ENCODE measurements around the gene AFF2. TPM values are rescaled to one million over a fixed set of nuclear protein-coding genes. Genes with fewer than 3 reads are reported as not detected.

AFF2 gene
- polyA plus RNA-seq, 1 of the 3 experiments (the other 2 are of a cell fraction): not detected

- TF ChIP-seq TCF12 (IDR thresholded peaks at IDR 0.05) (no peak), RAD21 (IDR thresholded peaks at IDR 0.05; ENCODE audit: low read length) (no peak), YY1 (IDR thresholded peaks at IDR 0.05; ENCODE audit: low read depth) (no peak), FOXM1 (IDR thresholded peaks at IDR 0.05; ENCODE audit: low read depth) (no peak), RCOR1 (IDR thresholded peaks at IDR 0.05; ENCODE audit: low read length) (no peak), FOXJ3 (CRISPR knock-in tag; IDR thresholded peaks at IDR 0.05) (no peak)
These were observed 455.9 kb downstream of the AFF2 start (continued) for GRCh38 chrX:148956352-148956751.

DNA sequence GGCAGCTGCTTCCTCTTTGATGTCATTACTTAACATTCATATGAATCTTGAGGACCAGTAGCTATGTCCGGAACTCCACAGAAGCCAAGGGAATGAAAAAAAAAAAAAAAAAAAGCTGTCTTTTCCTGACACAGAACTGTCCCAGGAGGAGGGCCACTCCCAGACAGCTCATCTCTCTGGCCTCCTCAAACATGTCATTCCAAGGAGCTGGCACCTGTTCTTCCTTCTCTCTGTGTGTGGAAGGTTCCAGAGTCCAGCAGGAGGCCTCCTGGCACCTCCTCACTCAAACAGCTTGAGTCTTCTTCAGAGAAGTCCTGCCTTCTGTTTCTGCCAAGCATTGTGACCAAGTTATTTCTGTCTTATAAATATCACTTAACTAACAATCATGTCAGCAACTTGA is 458.5 kb downstream of the AFF2 start:
- 0% methylated on average over 1 of the region's 1 CpG for WGBS (ENCODE audit: low lambda C conversion rate)
- Histone ChIP-seq H3F3A (replicated peaks; ENCODE audit: insufficient read depth) (no peaks in the 10 kb centered on the region), H3K9me2 (no peaks in the 10 kb centered on the region), H3K9me3 (no peaks in the 10 kb centered on the region), H2AFZ (ENCODE audit: low read depth) (no peak overlapping the region), H3K4me1 (ENCODE audit: control insufficient read depth in 1 of 2, insufficient read depth in 2 of 2, low read depth in 1 of 2, low read length in 1 of 2) (no peaks in the 10 kb centered on the region), H3K4me3 (ENCODE audit: low read depth in 2 of 2, low read length in 1 of 2) (no peak overlapping the region), H3K27ac (ENCODE audit: low read depth in 2 of 2, low read length in 1 of 2) (no peak overlapping the region), H4K20me1 (ENCODE audit: insufficient read depth) (no peaks in the 10 kb centered on the region), H3K36me3 (replicated peaks in 1 of 2; ENCODE audit: control insufficient read depth in 1 of 2, insufficient read depth in 2 of 2, low read length in 1 of 2) (no peaks in the 10 kb centered on the region), H3K9ac (no peak overlapping the region), H3K27me3 (ENCODE audit: insufficient read depth) (no peaks in the 10 kb centered on the region), H3K79me2 (ENCODE audit: insufficient read depth) (no peaks in the 10 kb centered on the region), H3K4me2 (no peak overlapping the region)
- ChIA-PET POLR2A (no interaction called here), CTCF (no interaction called here)
- DNase-seq: no peak
- no peak for TF ChIP-seq USF1 (IDR thresholded peaks at IDR 0.05; ENCODE audit: borderline replicate concordance, low read depth)

DNA sequence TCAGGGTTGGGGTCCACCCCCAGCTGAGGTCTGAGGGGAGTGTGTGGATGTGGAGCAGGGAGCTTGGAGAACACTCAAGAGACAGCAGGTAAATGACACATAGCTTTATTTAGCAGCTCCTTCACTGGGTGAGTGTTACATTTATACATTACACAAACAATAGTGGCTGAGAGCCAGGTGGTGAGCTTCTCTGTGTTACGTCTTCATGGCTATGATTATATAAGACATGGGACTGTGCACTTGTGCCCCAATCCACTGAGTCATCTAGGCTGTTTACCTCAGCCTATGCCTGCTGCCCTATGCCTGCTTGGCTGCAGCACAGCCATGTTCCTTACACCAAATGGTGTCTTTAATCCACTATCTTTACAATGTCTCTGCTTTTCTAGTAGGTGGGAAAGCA is 459.6 kb downstream of the AFF2 start:
- ChIA-PET CTCF (no interaction called here), POLR2A (no interaction called here)
- DNase-seq: no peak
- no peak overlapping the region for H3K27ac ChIP-seq (ENCODE audit: low read depth in 2 of 2, low read length in 1 of 2)
- H2AFZ ChIP-seq (ENCODE audit: low read depth): no peak overlapping the region
- no peaks in the 10 kb centered on the region for H3K36me3 ChIP-seq (replicated peaks in 1 of 2; ENCODE audit: control insufficient read depth in 1 of 2, insufficient read depth in 2 of 2, low read length in 1 of 2)
- no peaks in the 10 kb centered on the region for H3K79me2 ChIP-seq (ENCODE audit: insufficient read depth)
- H3K4me1 ChIP-seq (ENCODE audit: control insufficient read depth in 1 of 2, insufficient read depth in 2 of 2, low read depth in 1 of 2, low read length in 1 of 2): no peaks in the 10 kb centered on the region
- H4K20me1 ChIP-seq (ENCODE audit: insufficient read depth): no peaks in the 10 kb centered on the region
- 0% methylated on average over 1 of the region's 1 CpG for whole genome bisulfite sequencing (ENCODE audit: low lambda C conversion rate)
- no peaks in the 10 kb centered on the region for H3F3A ChIP-seq (replicated peaks; ENCODE audit: insufficient read depth)
- no peaks in the 10 kb centered on the region for H3K27me3 ChIP-seq (ENCODE audit: insufficient read depth)
- H3K4me3 ChIP-seq (ENCODE audit: low read depth in 2 of 2, low read length in 1 of 2): no peak overlapping the region
- H3K9ac ChIP-seq: no peak overlapping the region
- no peak for TF ChIP-seq POLR2AphosphoS5 (IDR thresholded peaks at IDR 0.05; ENCODE audit: low read depth, low read length)
- no peak for TF ChIP-seq NFIC (IDR thresholded peaks at IDR 0.05; ENCODE audit: borderline replicate concordance)
- no peak for TF ChIP-seq RXRA (IDR thresholded peaks at IDR 0.05; ENCODE audit: borderline replicate concordance, low read depth)
- TF ChIP-seq FOXM1 (IDR thresholded peaks at IDR 0.05; ENCODE audit: low read depth): no peak
- no peak for TF ChIP-seq EZH2phosphoT487 (IDR thresholded peaks at IDR 0.05; ENCODE audit: borderline replicate concordance, low read depth)
- no peak for TF ChIP-seq REST (IDR thresholded peaks at IDR 0.05; ENCODE audit: low read depth, low read length)
- no peak for TF ChIP-seq MXI1 (IDR thresholded peaks at IDR 0.05; ENCODE audit: low read depth, low read length)
- no peak for TF ChIP-seq TAF1 (IDR thresholded peaks at IDR 0.05; ENCODE audit: borderline replicate concordance, low read depth, low read length)
- TF ChIP-seq USF2 (IDR thresholded peaks at IDR 0.05; ENCODE audit: borderline replicate concordance, low read depth, low read length): no peak
- TF ChIP-seq CTCF (IDR thresholded peaks at IDR 0.05): no peak
- no peak for TF ChIP-seq JUND (IDR thresholded peaks at IDR 0.05)
- no peak for TF ChIP-seq ZBTB33 (IDR thresholded peaks at IDR 0.05; ENCODE audit: borderline replicate concordance, low read depth)
- H3K4me2 ChIP-seq: no peak overlapping the region
- no peaks in the 10 kb centered on the region for H3K9me3 ChIP-seq
- H3K9me2 ChIP-seq: no peaks in the 10 kb centered on the region

All from SK-N-SH (cell line).